GM23338 (cell line): ENCODE measurements around the gene MGME1. TPM values are rescaled to one million over a fixed set of nuclear protein-coding genes. Genes with fewer than 3 reads are reported as not detected.

Source experiments
- ATAC-seq: fragments of 200-7000 bp; cut with Tn5 transposase; 3 replicates; pipeline ENCODE4 v1.9.1; 2020
- DNase-seq: peaks from one replicate; pipeline ENCODE4 v3.0.0-alpha.2; 2015; ENCODE audit warnings: low spot score
- H2AFZ ChIP-seq: fragments of 200-600 bp; sonication (generic); 2 replicates; pipeline ENCODE4 v1.8.0; 2016; ENCODE audit warnings: antibody characterized with exemption, mild to moderate bottlenecking, moderate library complexity
- H3F3A ChIP-seq: fragments of 200-600 bp; sonication (generic); replicated peaks from 2 replicates; pipeline ENCODE4 v1.8.0; 2017; ENCODE audit warnings: antibody characterized with exemption, mixed run types, low read depth
- H3K27ac ChIP-seq: fragments of 200-600 bp; sonication (generic); 2 replicates; pipeline ENCODE4 v1.6.1; 2016; ENCODE audit warnings: low read depth
- H3K27me3 ChIP-seq: fragments of 200-600 bp; sonication (generic); 2 replicates; pipeline ENCODE4 v1.8.0; 2016; ENCODE audit warnings: mild to moderate bottlenecking, mixed run types, moderate library complexity; ENCODE audit not compliant: insufficient read depth
- H3K36me3 ChIP-seq: fragments of 200-600 bp; sonication (generic); 2 replicates; pipeline ENCODE4 v1.8.0; 2016; ENCODE audit warnings: mild to moderate bottlenecking; ENCODE audit not compliant: insufficient read depth
- H3K4me1 ChIP-seq: fragments of 200-600 bp; sonication (generic); 2 replicates; pipeline ENCODE4 v1.8.0; 2016; ENCODE audit warnings: mild to moderate bottlenecking, moderate library complexity; ENCODE audit not compliant: insufficient read depth
- H3K4me2 ChIP-seq: fragments of 200-600 bp; sonication (generic); 2 replicates; pipeline ENCODE4 v1.7.1; 2017; ENCODE audit warnings: mixed run types
- H3K4me3 ChIP-seq: fragments of 200-600 bp; sonication (generic); 2 replicates; pipeline ENCODE4 v1.6.1; 2016; ENCODE audit warnings: mixed run types
- H3K79me2 ChIP-seq: fragments of 200-600 bp; sonication (generic); replicated peaks from 2 replicates; pipeline ENCODE4 v1.8.0; 2017; ENCODE audit warnings: mild to moderate bottlenecking; ENCODE audit not compliant: insufficient read depth
- H3K9me2 ChIP-seq: fragments of 200-600 bp; sonication (generic); 2 replicates; pipeline ENCODE4 v1.8.0; 2017; ENCODE audit not compliant: insufficient read depth
- H4K20me1 ChIP-seq: fragments of 200-600 bp; sonication (generic); replicated peaks from 2 replicates; pipeline ENCODE4 v1.8.0; 2017; ENCODE audit warnings: mild to moderate bottlenecking; ENCODE audit not compliant: insufficient read depth
- H3K27ac Mint-ChIP-seq: 2 replicates; pipeline ENCODE4 v1.8.0; 2020; ENCODE audit warnings: inconsistent platforms, mild to moderate bottlenecking, moderate library complexity, mixed read lengths
- H3K27me3 Mint-ChIP-seq: 3 replicates; pipeline ENCODE4 v1.8.0; 2022; ENCODE audit warnings: low read depth, mild to moderate bottlenecking, moderate library complexity, mixed read lengths, inconsistent platforms; ENCODE audit not compliant: insufficient read depth, poor library complexity
- H3K36me3 Mint-ChIP-seq: 3 replicates; pipeline ENCODE4 v1.8.0; 2021; ENCODE audit warnings: low read depth, mild to moderate bottlenecking, inconsistent platforms, moderate library complexity, mixed read lengths
- H3K4me1 Mint-ChIP-seq: 3 replicates; pipeline ENCODE4 v1.8.0; 2020; ENCODE audit warnings: mild to moderate bottlenecking, inconsistent platforms, mixed read lengths
- H3K4me3 Mint-ChIP-seq: 3 replicates; pipeline ENCODE4 v1.8.0; 2021; ENCODE audit warnings: moderate library complexity, mild to moderate bottlenecking, inconsistent platforms, mixed read lengths
- H3K9me3 Mint-ChIP-seq: 3 replicates; pipeline ENCODE4 v1.8.0; 2020; ENCODE audit warnings: moderate library complexity, mild to moderate bottlenecking, inconsistent platforms, mixed read lengths
- CREB1 ChIP-seq: fragments of 250-450 bp; sonication (Bioruptor Pico); IDR thresholded peaks from 2 replicates; pipeline ENCODE4 v1.5.0; 2020; ENCODE audit warnings: low read depth, mild to moderate bottlenecking, moderate library complexity
- EZH2 ChIP-seq: fragments of 200-600 bp; sonication (generic); IDR thresholded peaks from one replicate; pipeline ENCODE4 v1.8.0; 2017; ENCODE audit warnings: antibody characterized with exemption, mild to moderate bottlenecking, low read depth; ENCODE audit not compliant: unreplicated experiment
- EZH2phosphoT487 ChIP-seq: fragments of 200-600 bp; sonication (generic); IDR thresholded peaks from one replicate; pipeline ENCODE4 v1.8.1; 2018; ENCODE audit warnings: antibody characterized with exemption; ENCODE audit not compliant: unreplicated experiment
- NANOG ChIP-seq: IDR thresholded peaks from 2 replicates; pipeline ENCODE4 v1.6.1; 2016; ENCODE audit warnings: antibody characterized with exemption, borderline replicate concordance
- STAT1 ChIP-seq: IDR thresholded peaks from one replicate; pipeline ENCODE4 v1.6.1; 2016; ENCODE audit warnings: antibody characterized with exemption; ENCODE audit not compliant: unreplicated experiment
- ZNF114 ChIP-seq: fragments of 250-450 bp; sonication (Bioruptor Pico); IDR thresholded peaks from 2 replicates; pipeline ENCODE4 v1.5.0; 2020; ENCODE audit warnings: mild to moderate bottlenecking, moderate library complexity
- ZNF331 ChIP-seq: fragments of 250-450 bp; sonication (Bioruptor Pico); IDR thresholded peaks from 2 replicates; pipeline ENCODE4 v1.5.0; 2020; ENCODE audit warnings: low read depth, mild to moderate bottlenecking, moderate library complexity
- polyA plus RNA-seq: library from polyadenylated mRNA; unstranded; fragments of >200 nt; fragmentation: Nextera tagmentation; extraction: Ambion mirVana; gene quantifications from 2 replicates; pipeline ENCODE4 v1.2.1, GENCODE V29; 2016
- total RNA-seq: library from RNA; depleted of rRNA; stranded (reverse); fragments of >200 nt; shearing (Covaris generic); gene quantifications from 2 replicates; pipeline ENCODE4 v1.2.3, GENCODE V29; 2014
- TF ChIP-seq, protein P1 (sequence below): fragments of 250-450 bp; sonication (Bioruptor Pico); IDR thresholded peaks from 2 replicates; pipeline ENCODE4 v1.5.0; 2020; ENCODE audit warnings: mild to moderate bottlenecking, moderate library complexity
- TF ChIP-seq, protein P2 (sequence below): IDR thresholded peaks from 2 replicates; pipeline ENCODE4 v1.6.1; 2016; ENCODE audit warnings: antibody characterized with exemption

MGME1 gene
- total and polyA plus RNA-seq, 2 experiments from 2014 or later, result 43.1 to 56.9 TPM

DNA sequence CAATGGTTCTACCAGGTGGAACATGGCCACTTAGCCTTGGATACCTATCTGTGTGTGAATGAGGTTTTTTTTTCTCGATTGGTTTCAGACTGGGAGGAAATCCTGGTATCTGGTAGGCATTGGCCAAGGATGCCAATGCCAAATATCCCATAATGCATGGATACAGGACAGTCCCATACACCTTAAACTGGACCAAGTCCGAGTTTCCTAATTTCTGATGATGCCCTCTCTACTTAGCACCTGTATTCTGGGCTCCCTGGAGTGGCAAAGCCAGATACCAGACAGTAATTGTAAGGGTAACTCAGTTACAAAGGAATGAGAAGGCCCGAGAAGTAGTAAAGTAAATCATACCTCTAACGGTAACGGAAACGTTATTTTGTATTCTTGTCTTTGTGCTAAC lies 18.1 kb upstream of the MGME1 start (continued):
- TF ChIP-seq EZH2 (no peak), CREB1 (CRISPR knock-in tag) (no peak), NANOG (no peak), EZH2phosphoT487 (no peak), ZNF114 (CRISPR knock-in tag) (no peak), STAT1 (no peak)
- TF ChIP-seq, protein P1, sequence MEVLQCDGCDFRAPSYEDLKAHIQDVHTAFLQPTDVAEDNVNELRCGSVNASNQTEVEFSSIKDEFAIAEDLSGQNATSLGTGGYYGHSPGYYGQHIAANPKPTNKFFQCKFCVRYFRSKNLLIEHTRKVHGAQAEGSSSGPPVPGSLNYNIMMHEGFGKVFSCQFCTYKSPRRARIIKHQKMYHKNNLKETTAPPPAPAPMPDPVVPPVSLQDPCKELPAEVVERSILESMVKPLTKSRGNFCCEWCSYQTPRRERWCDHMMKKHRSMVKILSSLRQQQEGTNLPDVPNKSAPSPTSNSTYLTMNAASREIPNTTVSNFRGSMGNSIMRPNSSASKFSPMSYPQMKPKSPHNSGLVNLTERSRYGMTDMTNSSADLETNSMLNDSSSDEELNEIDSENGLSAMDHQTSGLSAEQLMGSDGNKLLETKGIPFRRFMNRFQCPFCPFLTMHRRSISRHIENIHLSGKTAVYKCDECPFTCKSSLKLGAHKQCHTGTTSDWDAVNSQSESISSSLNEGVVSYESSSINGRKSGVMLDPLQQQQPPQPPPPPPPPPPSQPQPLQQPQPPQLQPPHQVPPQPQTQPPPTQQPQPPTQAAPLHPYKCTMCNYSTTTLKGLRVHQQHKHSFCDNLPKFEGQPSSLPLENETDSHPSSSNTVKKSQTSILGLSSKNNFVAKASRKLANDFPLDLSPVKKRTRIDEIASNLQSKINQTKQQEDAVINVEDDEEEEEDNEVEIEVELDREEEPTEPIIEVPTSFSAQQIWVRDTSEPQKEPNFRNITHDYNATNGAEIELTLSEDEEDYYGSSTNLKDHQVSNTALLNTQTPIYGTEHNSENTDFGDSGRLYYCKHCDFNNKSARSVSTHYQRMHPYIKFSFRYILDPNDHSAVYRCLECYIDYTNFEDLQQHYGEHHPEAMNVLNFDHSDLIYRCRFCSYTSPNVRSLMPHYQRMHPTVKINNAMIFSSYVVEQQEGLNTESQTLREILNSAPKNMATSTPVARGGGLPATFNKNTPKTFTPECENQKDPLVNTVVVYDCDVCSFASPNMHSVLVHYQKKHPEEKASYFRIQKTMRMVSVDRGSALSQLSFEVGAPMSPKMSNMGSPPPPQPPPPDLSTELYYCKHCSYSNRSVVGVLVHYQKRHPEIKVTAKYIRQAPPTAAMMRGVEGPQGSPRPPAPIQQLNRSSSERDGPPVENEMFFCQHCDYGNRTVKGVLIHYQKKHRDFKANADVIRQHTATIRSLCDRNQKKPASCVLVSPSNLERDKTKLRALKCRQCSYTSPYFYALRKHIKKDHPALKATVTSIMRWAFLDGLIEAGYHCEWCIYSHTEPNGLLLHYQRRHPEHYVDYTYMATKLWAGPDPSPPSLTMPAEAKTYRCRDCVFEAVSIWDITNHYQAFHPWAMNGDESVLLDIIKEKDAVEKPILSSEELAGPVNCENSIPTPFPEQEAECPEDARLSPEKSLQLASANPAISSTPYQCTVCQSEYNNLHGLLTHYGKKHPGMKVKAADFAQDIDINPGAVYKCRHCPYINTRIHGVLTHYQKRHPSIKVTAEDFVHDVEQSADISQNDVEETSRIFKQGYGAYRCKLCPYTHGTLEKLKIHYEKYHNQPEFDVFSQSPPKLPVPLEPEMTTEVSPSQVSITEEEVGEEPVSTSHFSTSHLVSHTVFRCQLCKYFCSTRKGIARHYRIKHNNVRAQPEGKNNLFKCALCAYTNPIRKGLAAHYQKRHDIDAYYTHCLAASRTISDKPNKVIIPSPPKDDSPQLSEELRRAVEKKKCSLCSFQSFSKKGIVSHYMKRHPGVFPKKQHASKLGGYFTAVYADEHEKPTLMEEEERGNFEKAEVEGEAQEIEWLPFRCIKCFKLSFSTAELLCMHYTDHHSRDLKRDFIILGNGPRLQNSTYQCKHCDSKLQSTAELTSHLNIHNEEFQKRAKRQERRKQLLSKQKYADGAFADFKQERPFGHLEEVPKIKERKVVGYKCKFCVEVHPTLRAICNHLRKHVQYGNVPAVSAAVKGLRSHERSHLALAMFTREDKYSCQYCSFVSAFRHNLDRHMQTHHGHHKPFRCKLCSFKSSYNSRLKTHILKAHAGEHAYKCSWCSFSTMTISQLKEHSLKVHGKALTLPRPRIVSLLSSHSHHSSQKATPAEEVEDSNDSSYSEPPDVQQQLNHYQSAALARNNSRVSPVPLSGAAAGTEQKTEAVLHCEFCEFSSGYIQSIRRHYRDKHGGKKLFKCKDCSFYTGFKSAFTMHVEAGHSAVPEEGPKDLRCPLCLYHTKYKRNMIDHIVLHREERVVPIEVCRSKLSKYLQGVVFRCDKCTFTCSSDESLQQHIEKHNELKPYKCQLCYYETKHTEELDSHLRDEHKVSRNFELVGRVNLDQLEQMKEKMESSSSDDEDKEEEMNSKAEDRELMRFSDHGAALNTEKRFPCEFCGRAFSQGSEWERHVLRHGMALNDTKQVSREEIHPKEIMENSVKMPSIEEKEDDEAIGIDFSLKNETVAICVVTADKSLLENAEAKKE (CRISPR knock-in tag), result no peak

DNA sequence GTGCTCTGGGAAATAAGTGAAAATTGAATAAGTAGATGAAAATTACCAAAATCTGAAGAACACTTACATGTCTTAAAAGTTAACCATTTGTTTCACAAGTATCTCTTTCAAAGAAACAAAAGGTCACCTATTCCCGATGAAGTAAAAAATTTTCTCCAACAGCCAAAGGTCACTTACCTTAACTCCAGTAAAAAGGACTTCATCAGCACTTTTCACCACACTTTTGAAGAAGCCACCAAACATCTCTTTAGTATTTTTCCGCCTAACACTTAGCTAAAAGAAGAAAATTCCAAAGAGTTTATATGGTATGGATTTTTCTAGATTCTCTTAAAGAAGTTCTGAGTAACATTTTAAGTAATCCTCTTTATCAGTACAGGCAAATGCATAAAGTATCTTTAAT lies 17.5 kb upstream of the MGME1 start:
- H3K9me3 Mint-ChIP-seq, result no peaks in the 10 kb centered on the region
- H3K4me3 Mint-ChIP-seq, result no peak overlapping the region
- TF ChIP-seq ZNF331 (CRISPR knock-in tag), result no peak
- TF ChIP-seq CREB1 (CRISPR knock-in tag), result no peak
- TF ChIP-seq, protein P2, sequence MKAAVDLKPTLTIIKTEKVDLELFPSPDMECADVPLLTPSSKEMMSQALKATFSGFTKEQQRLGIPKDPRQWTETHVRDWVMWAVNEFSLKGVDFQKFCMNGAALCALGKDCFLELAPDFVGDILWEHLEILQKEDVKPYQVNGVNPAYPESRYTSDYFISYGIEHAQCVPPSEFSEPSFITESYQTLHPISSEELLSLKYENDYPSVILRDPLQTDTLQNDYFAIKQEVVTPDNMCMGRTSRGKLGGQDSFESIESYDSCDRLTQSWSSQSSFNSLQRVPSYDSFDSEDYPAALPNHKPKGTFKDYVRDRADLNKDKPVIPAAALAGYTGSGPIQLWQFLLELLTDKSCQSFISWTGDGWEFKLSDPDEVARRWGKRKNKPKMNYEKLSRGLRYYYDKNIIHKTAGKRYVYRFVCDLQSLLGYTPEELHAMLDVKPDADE, result no peak
- TF ChIP-seq EZH2phosphoT487, result no peak
- TF ChIP-seq STAT1, result no peak
- TF ChIP-seq NANOG, result no peak
- no peak for TF ChIP-seq ZNF114 (CRISPR knock-in tag)
- TF ChIP-seq, protein P1 (CRISPR knock-in tag), result no peak

More for the DNA sequence above, 17.5 kb upstream of the MGME1 start:
- no peak for ATAC-seq
- no peak overlapping the region for H3K4me3 ChIP-seq
- H3K36me3 ChIP-seq, result peaks cover 93% of the 10 kb centered on the region
- no peak overlapping the region for H3K4me2 ChIP-seq
- H3K27ac ChIP-seq, result 0 out of 2 replicates have a peak overlapping the region, but pooled peaks have one; percentile 57
- Mint-ChIP-seq H3K36me3 (peaks cover 100% of the 10 kb centered on the region), H3K4me1 (no peaks in the 10 kb centered on the region; the same call in 2 of the 3 replicates), H3K27me3 (peaks cover 3% of the 10 kb centered on the region), H3K27ac (no peak overlapping the region)
- no peaks in the 10 kb centered on the region for H3K27me3 ChIP-seq
- peaks cover 50% of the 10 kb centered on the region for H3F3A ChIP-seq
- peaks cover 98% of the 10 kb centered on the region for H3K79me2 ChIP-seq
- peaks cover 80% of the 10 kb centered on the region for H4K20me1 ChIP-seq
- no peaks in the 10 kb centered on the region for H3K4me1 ChIP-seq
- no peak overlapping the region for H2AFZ ChIP-seq
- H3K9me2 ChIP-seq, result no peaks in the 10 kb centered on the region
- no peak for DNase-seq
